GM12878 (cell line): Measurements from ENCODE around the gene PALLD.

ENCODE experiments used
- CTCF ChIP-seq, 3 experiments: IDR thresholded peaks in 2 of 3; conservative IDR thresholded peaks in 1 of 3; 2 replicates each; pipeline ENCODE4 v1.5.1; 2011; ENCODE audit warnings: low read depth in 3 of 3, low read length in 3 of 3, mild to moderate bottlenecking in 3 of 3, control low read depth in 2 of 3, moderate library complexity in 2 of 3, inconsistent platforms in 1 of 3, mixed read lengths in 1 of 3; ENCODE audit not compliant: control insufficient read depth in 2 of 3, insufficient read depth in 1 of 3; ENCODE audit errors: extremely low read depth in 1 of 3
- PBX3 ChIP-seq: IDR thresholded peaks from 2 replicates; pipeline ENCODE4 v1.6.1; 2011; ENCODE audit warnings: mild to moderate bottlenecking, low read depth, low read length, moderate library complexity; ENCODE audit not compliant: insufficient replicate concordance
- POLR2AphosphoS5 ChIP-seq: IDR thresholded peaks from 2 replicates; pipeline ENCODE4 v1.6.1; 2011; ENCODE audit warnings: mild to moderate bottlenecking, low read length, inconsistent platforms

- TF ChIP-seq POLR2AphosphoS5 (no peak), CTCF (IDR thresholded peaks at IDR 0.05 in 2 of 3, conservative IDR thresholded peaks at IDR 0.05 in 1 of 3; ENCODE audit: control insufficient read depth in 2 of 3, extremely low read depth in 1 of 3, insufficient read depth in 1 of 3, low read depth in 3 of 3, low read length in 3 of 3) (no peak), PBX3 (no peak)
Measured at GRCh38 chr4:168691631-168692369, 194.9 kb downstream of the PALLD start.
